Stimulated activated CD4-positive, alpha-beta T cell treated with anti-CD3 and anti-CD28 coated beads, Interleukin-4, amount 100 ng/mL, for 48 hours (primary cell): Measurements from ENCODE around the gene OR10A6.

Experiments
- DNase-seq, 2 donors: peaks; one replicate each; pipeline ENCODE4 v3.0.0-alpha.2; 2020; ENCODE audit warnings: low read depth in 2 of 2

OR10A6 gene

GRCh38 chr11:7931168-7931567 lies at the start of gene OR10A6:
Gene OR10A6, minus strand, starts transcription at chr11:7931268. Its CDS starts 2,606 bp downstream, at chr11:7928662.
- DNase-seq: no peak

DNA sequence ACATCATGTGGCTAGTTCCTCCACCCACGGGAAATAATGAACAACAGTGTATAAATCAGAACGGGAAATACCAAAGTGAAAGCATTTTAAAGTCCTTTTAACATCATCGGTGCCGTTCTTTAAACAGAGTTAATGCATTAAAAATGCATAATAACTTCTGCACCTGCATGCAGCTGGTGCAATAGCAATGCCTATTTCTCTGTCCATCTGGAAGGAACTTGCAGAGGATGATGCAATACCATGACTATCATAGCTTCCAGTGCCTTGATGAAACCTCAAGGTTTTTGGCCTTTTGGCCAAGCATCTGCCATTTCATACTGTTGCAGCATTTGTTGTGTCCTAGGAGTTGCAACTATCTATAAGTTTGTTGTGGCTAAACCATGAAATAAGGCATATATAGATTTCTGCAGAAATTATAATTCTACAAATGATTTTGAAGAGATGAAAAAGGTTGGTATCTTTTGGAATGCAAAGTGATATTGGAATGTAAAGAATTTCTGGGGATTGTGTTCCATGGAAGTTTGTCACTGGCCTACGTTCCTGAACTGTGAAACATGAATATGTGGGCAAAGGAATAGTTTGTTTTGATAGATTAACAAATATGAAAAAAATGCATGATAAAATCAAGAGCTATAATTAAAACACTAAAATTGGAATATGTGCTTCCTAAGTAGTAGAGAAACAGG lies 46.3 kb upstream of the OR10A6 start:
- no peak for DNase-seq

DNA sequence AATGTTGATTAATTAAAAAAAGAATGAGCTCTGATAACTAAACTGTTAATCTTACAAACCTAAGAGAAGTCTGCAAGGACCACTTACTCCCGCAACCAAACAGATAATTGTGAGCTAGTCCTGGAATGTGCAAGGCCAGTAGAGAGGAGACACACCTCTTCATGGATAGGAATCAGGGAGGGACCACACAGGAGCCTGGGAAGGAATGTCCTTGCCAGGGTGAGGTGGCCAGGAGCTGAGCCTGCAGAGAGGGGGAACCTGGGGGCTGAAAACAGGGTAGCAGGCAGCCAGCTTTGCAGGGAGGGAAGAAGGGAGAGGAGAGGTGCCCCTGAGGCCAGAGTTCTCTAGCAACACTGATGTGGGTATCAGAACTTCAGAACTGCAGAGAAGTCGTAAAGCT lies 43.6 kb upstream of the OR10A6 start:
- no peak for DNase-seq

- DNase-seq: no peak
Measured at GRCh38 chr11:7973011-7973410, 41.9 kb upstream of the OR10A6 start.

DNA sequence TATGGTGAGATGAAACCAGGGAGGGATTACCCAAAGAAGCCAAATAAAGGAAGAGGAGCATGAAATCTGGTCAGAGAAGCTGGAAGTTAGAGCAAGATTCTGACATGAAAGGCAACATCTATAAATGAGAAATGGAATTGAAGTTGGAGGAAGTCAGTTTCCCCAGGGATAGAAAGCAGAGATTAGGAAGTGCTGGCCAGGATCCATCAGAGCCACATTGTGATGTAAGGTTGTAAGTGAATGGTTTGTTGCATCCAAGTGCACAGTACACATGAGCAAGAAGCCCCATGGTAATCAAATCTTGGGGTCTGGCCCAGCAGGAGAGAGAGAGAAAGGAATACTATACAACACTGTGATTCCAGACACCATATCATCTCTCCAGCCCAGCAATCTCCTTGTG lies 40.8 kb upstream of the OR10A6 start:
- DNase-seq: no peak

- no peak for DNase-seq
Measured at GRCh38 chr11:7969756-7970646, 38.9 kb upstream of the OR10A6 start.

- no peak for DNase-seq
Measured at GRCh38 chr11:7968686-7969085, 37.6 kb upstream of the OR10A6 start.

DNA sequence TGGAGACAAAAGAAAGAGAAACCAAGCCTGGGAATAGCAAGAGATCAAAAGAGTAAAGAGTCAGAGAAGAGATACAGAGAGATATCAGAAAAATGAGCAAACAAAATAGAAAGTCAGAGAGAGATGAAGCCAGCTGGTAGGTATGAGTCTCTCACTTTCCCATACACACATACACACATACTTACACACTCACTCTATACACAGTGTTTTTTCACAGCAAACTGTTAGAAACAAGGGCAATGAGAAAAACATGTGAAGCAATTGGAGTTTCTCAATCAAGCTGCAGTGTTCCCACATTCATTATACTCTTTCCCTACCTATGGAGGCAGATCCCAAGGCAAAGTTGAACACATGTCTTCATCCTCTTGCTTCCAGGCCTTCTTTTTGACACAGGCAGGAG lies 36.8 kb upstream of the OR10A6 start:
- no peak for DNase-seq

GRCh38 chr11:7967097-7967496 lies 36.0 kb upstream of the OR10A6 start:
- DNase-seq: no peak

GRCh38 chr11:7965386-7965785 lies 34.3 kb upstream of the OR10A6 start, which contains the start of gene NLRP10:
Gene NLRP10, minus strand, starts transcription at chr11:7965447. Its CDS starts 1,952 bp downstream, at chr11:7963495.
- DNase-seq: no peak

DNA sequence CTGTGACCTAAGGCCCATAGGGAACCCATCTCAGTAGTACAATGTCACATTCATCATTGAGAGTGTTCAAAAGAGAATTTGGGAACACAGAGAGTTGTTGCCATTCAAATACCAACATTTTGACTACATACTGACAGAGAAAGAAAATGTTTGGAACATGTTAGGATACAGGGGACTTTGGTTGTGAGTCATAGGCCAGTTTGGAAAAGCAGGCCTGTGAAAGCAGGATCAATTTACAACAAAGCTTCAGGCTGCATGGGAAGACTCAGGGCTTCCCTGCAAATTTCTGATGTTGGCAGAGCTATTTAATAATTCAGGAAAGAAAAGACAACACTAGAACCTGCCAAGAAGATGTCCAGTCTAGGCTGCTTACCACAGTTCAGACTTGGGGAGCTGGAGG lies 33.8 kb upstream of the OR10A6 start:
- DNase-seq: no peak

GRCh38 chr11:7964261-7964660 lies 33.2 kb upstream of the OR10A6 start:
- DNase-seq: no peak

- DNase-seq: no peak
Measured at GRCh38 chr11:7955191-7955590, 24.1 kb upstream of the OR10A6 start.

GRCh38 chr11:7949934-7950333 lies 18.9 kb upstream of the OR10A6 start:
- DNase-seq: no peak

GRCh38 chr11:7944123-7944522 lies 13.1 kb upstream of the OR10A6 start:
- DNase-seq: no peak

- DNase-seq: no peak
Measured at GRCh38 chr11:7941608-7942007, 10.5 kb upstream of the OR10A6 start, which contains the start of gene OR10A3. Gene OR10A3, minus strand, starts transcription at chr11:7941708. Its CDS starts 2,188 bp downstream, at chr11:7939520.

GRCh38 chr11:7941146-7941545 lies 10.1 kb upstream of the OR10A6 start:
- no peak for DNase-seq

DNA sequence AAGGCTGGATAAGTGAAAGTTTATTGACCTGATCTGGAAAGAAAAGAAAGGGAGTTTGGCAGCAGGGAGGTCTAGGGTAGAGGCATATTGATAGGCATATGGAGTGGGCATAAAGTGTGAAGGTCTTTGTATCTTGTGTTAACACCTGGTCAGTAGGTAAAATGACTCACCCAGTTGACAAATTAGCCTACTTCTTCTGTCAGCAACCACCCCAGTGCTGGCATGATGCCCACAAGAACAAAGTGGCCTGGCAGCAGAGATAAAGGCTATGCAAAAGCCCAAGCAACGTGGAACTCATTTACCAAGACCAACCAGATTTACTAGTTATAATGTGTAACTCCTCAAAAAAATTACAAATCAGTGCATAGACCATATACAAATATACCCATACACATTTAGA lies 5.5 kb upstream of the OR10A6 start:
- no peak for DNase-seq

- no peak for DNase-seq
Measured at GRCh38 chr11:7927635-7928034, 3.4 kb downstream of the OR10A6 start.

DNA sequence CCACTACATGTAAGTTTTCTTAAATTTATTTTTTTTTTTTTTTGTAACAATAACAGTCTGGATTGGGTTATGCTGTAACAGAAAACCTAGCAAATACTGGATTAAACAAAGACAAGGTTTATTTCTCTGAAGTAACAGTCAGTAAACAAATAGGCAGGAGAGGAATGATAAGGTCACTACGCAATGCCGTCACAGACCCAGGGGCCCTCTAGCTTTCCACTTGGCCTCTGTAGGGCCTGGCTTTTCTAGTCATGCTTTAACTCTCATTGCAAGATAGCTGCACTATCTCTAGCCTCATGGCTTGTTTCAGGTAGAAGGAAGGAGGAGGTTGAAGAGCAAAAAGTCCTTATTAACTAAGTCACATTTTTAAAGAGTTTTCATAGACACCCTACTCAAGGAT lies 6.5 kb downstream of the OR10A6 start:
- DNase-seq: no peak

GRCh38 chr11:7918141-7918540 lies 12.9 kb downstream of the OR10A6 start:
- DNase-seq: no peak

GRCh38 chr11:7911011-7911410 lies 20.1 kb downstream of the OR10A6 start:
- DNase-seq: no peak

GRCh38 chr11:7910286-7910788 lies 20.7 kb downstream of the OR10A6 start:
- DNase-seq: no peak
